M059J (cell line): ENCODE measurements around the gene UGP2. TPM values are rescaled to one million over a fixed set of nuclear protein-coding genes. Genes with fewer than 3 reads are reported as not detected.

Experiments used
- DNase-seq: peaks from one replicate; pipeline ENCODE4 v3.0.0-alpha.2; 2012; ENCODE audit warnings: low read depth
- total RNA-seq: library from RNA; depleted of rRNA; stranded (reverse); fragments of >200 nt; shearing (Covaris generic); gene quantifications from 2 replicates; pipeline ENCODE4 v1.2.3, GENCODE V29; 2014

UGP2 gene
- total RNA-seq, 1 experiment from 2014 or later: 125 TPM

- DNase-seq: no peak
These were observed 23.6 kb downstream of the UGP2 start for GRCh38 chr2:63865159-63865799.

- DNase-seq: no peak
These were observed 24.5 kb downstream of the UGP2 start for GRCh38 chr2:63866009-63866709.

GRCh38 chr2:63870679-63871078 is 29.0 kb downstream of the UGP2 start:
- DNase-seq: no peak

DNA sequence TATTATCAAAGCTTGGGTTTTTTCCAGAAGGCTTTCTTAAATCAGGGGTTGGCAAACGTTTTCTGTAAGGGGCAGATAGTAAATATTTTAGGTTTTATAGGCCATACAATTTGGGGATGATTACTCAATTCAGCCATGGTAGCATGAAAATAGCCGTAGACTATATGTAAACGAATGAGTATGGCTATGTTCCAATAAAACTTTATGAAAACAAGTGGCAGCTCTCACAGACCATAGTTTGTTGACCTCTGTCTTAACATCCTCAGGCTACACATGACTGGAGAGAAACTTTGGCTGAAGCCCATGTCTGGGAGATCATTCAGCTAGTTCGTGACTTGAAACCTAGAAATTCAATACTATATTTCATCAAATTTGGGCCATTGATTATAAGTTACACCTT is 30.2 kb downstream of the UGP2 start:
- peak; percentile 12 for DNase-seq

GRCh38 chr2:63872571-63873328 is 31.1 kb downstream of the UGP2 start:
- no peak for DNase-seq

- no peak for DNase-seq
These were observed 32.8 kb downstream of the UGP2 start for GRCh38 chr2:63874204-63875130.

DNA sequence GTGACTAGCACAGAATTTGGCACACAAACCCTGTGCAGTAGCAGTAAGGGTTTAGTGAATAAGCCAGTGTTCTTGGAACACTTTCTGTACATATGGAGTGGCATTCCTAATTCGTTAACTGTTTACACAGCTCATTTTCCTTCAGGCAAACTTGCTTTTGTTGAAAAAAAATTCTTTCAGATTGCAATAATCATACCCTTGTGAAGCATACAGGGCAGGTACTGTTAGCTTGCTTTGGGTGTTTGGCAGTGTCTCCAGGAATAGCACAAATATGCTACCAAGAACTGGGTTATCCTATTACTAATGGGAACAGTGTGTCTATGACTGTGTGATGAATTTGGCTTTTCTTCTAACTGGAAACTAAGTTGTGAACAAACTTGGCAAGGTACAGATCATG is 33.4 kb downstream of the UGP2 start:
- no peak for DNase-seq

GRCh38 chr2:63875559-63876245 is 34.0 kb downstream of the UGP2 start:
- no peak for DNase-seq

GRCh38 chr2:63876311-63876710 is 34.6 kb downstream of the UGP2 start:
- DNase-seq: no peak

DNA sequence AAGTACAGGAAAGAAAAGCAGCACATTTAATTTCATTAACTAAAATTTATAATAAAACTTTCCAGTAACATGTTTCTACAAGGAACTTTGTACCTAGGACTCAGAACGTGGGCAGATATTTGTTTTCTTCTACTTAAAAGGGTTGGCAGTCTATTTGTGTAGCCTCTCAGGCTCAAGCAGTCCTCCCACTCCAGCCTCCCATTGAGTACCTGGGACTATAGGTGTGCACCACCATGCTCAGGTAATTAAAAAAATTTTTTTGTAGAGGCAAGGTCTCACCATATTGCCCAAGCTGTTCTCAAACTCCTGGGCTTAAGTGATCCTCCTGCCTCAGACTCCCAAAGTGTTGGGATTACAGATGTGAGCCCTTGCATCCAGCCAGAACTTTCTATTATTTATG is 36.8 kb downstream of the UGP2 start:
- DNase-seq: no peak

- DNase-seq: no peak
These were observed 38.3 kb downstream of the UGP2 start for GRCh38 chr2:63879876-63880433.

DNA sequence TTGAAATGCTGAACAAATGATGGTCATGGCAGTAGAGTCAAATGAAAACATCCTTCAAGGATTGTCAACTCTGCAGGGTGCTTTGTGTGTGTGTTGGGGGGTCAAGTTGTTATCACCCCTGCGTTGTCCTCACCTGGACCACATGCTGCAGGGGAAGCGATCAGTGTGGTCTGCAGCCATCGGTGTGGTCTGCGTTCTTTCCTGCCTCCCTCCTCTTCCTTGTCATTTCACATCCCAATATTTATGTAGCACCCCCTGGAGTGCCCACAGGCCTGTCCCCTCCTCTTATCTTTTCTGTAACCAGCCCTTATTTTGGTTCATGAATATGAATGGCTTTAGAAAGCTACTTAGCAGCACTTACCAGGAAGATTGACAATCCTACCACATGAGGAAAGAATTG is 38.9 kb downstream of the UGP2 start:
- no peak for DNase-seq

DNA sequence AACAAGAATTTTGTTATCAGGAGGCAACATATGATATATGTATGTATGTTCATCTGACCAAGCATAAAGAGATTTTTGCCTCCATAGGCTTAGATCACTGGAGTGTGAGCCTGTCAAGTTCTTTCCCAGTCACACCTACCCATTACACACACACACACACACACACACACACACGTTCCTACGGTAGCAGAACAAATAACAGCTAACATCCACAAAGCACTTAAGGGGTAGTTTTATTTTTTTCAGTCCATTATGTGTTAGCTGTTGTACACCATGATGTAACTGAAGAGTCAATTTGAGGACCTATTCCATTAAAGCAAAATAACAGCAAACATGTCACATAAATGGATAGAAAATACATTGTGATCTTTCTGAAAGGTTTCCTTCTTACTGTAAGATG is 39.5 kb downstream of the UGP2 start:
- DNase-seq: no peak

GRCh38 chr2:63882395-63883105 is 40.9 kb downstream of the UGP2 start:
- DNase-seq: no peak

DNA sequence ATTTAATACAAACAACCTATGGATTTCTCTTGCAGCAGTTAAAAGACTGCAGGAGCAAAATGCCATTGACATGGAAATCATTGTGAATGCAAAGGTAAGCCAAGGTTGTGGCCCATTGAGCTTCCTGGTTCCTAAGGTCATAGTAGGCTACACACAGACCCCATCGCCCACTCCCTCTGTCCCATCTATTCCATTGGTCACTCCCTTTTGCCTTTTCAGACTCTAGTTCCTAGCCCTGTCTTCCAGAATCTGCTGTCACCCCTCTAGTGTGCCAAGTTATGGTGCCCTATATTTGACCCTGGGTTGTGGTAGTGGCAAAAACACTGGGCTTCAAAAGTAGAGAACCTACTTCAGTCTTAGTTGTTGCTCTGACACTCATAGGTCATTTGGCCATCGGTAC is 44.7 kb downstream of the UGP2 start:
- DNase-seq: no peak

- no peak for DNase-seq
These were observed 46.4 kb downstream of the UGP2 start for GRCh38 chr2:63888053-63888452.

GRCh38 chr2:63888490-63889402 is 47.0 kb downstream of the UGP2 start:
- peak; percentile 53 for DNase-seq

DNA sequence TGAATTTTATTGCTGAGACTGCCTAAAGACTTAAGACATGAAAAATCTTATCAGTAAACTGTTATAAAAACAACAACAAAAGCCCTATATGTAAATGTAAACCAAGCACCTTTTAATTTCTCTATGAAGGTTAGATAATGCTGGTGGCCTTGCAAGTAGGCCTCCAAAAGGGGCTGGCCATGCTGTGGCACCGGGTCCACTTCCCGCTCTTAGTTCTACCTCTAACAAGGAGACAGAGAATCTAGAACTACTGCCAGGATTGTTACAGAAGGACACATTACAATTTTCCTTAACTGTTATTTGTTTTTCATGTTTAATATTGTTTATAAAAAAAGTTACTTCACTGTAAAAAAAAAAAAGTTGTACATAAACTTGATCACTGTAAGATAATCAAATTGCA is 49.0 kb downstream of the UGP2 start:
- DNase-seq: no peak

DNA sequence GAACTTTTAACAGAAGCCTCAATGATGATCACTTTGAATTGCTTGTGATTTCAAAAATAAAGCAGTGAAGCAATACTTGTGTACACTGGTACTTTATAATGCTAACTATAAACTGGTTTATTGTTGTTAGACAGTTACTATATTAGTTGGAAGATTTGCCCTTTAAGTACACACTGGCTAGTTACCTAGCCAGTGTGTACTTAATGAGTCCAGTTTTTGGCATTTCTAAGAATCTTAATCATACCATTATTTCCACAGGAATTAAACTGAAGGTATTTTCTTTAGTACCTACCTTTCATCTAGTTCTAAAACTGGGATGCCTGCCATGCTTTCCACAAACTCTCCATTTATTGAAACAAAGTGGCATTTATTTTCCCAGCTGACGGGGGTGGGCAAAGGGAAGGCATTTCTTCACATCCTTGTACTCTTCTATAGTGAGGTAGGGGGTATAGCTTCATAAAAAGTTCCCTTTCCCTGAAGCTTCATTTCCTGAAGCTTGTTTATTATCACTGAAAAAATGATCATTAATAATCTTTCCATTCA is 49.9 kb downstream of the UGP2 start:
- no peak for DNase-seq
